ENCODE results near the gene AOAH.

GRCh38 chr7:36583318-36583717 is 141.0 kb downstream of the AOAH start:
- TF ChIP-seq TAF1 (IDR thresholded peaks at IDR 0.05; ENCODE audit: low read depth, low read length) (no peak), POLR2A (IDR thresholded peaks at IDR 0.05; ENCODE audit: low read depth, low read length) (no peak), POLR2AphosphoS5 (IDR thresholded peaks at IDR 0.05; ENCODE audit: low read depth, low read length) (no peak), PAX5 (IDR thresholded peaks at IDR 0.05; ENCODE audit: insufficient read depth, low read length, severe bottlenecking) (no peak)
